ENCODE data around the gene PRR30. TPM values are rescaled to one million over a fixed set of nuclear protein-coding genes. Genes with fewer than 3 reads are reported as not detected.
"Not testable (repeated sequence)": the region's sequence is repeated elsewhere in the genome, so short reads cannot be mapped to it uniquely, and the experiment has no call there.

PRR30 gene
- polyA plus RNA-seq, 1 donor = not detected

GRCh38 chr2:27117995-27118524 is 21.1 kb downstream of the PRR30 start:
- no peak overlapping the region for H3K27ac ChIP-seq (ENCODE audit: low read length)

GRCh38 chr2:27115519-27115918 is 23.7 kb downstream of the PRR30 start:
- H3K4me1 ChIP-seq (ENCODE audit: control insufficient read depth, insufficient read depth, low read length) = peaks cover 6% of the 10 kb centered on the region
- no peak overlapping the region for H3K4me3 ChIP-seq (ENCODE audit: low read length)
- H3K27me3 ChIP-seq (ENCODE audit: control insufficient read depth, insufficient read depth, low read length) = peaks cover 15% of the 10 kb centered on the region
- no peak overlapping the region for H3K27ac ChIP-seq (ENCODE audit: low read length)
- no peaks in the 10 kb centered on the region for H3K9me3 ChIP-seq (ENCODE audit: control insufficient read depth, low read depth, low read length)
- WGBS (ENCODE audit: insufficient coverage, low lambda C conversion rate) = no CpG with 5 or more reads among the region's 2 CpGs
- DNase-seq = no peak
- no peaks in the 10 kb centered on the region for H3K36me3 ChIP-seq (ENCODE audit: control insufficient read depth, insufficient read depth, low read length)

More at GRCh38 chr2:27117995-27118524, 21.1 kb downstream of the PRR30 start:
- peaks cover 7% of the 10 kb centered on the region for H3K4me1 ChIP-seq (ENCODE audit: control insufficient read depth, insufficient read depth, low read length)
- H3K9me3 ChIP-seq (ENCODE audit: control insufficient read depth, low read depth, low read length) = no peaks in the 10 kb centered on the region
- WGBS (ENCODE audit: insufficient coverage, low lambda C conversion rate) = no CpG with 5 or more reads among the region's 14 CpGs
- peak overlapping the region; percentile 31 for H3K4me3 ChIP-seq (ENCODE audit: low read length)
- DNase-seq = no peak
- H3K36me3 ChIP-seq (ENCODE audit: control insufficient read depth, insufficient read depth, low read length) = no peaks in the 10 kb centered on the region
- H3K27me3 ChIP-seq (ENCODE audit: control insufficient read depth, insufficient read depth, low read length) = peaks cover 26% of the 10 kb centered on the region

- H3K36me3 ChIP-seq (ENCODE audit: control insufficient read depth, insufficient read depth, low read length); H3K4me3 ChIP-seq (ENCODE audit: low read length); H3K27me3 ChIP-seq (ENCODE audit: control insufficient read depth, insufficient read depth, low read length); H3K4me1 ChIP-seq (ENCODE audit: control insufficient read depth, insufficient read depth, low read length); H3K27ac ChIP-seq (ENCODE audit: low read length); H3K9me3 ChIP-seq (ENCODE audit: control insufficient read depth, low read depth, low read length); DNase-seq: not testable (repeated sequence)
- no CpG with 5 or more reads among the region's 49 CpGs for WGBS (ENCODE audit: insufficient coverage, low lambda C conversion rate)
These were observed 27.7 kb downstream of the PRR30 start for GRCh38 chr2:27111392-27112078.

GRCh38 chr2:27110603-27111352 is 28.4 kb downstream of the PRR30 start:
- not testable (repeated sequence) for H3K36me3 ChIP-seq (ENCODE audit: control insufficient read depth, insufficient read depth, low read length); H3K27me3 ChIP-seq (ENCODE audit: control insufficient read depth, insufficient read depth, low read length); DNase-seq; H3K9me3 ChIP-seq (ENCODE audit: control insufficient read depth, low read depth, low read length); H3K27ac ChIP-seq (ENCODE audit: low read length); H3K4me1 ChIP-seq (ENCODE audit: control insufficient read depth, insufficient read depth, low read length); H3K4me3 ChIP-seq (ENCODE audit: low read length)
- no CpG with 5 or more reads among the region's 24 CpGs for WGBS (ENCODE audit: insufficient coverage, low lambda C conversion rate)

- H3K4me1 ChIP-seq (ENCODE audit: control insufficient read depth, insufficient read depth, low read length) = no peaks in the 10 kb centered on the region
- DNase-seq = no peak
- no peaks in the 10 kb centered on the region for H3K9me3 ChIP-seq (ENCODE audit: control insufficient read depth, low read depth, low read length)
- no peaks in the 10 kb centered on the region for H3K36me3 ChIP-seq (ENCODE audit: control insufficient read depth, insufficient read depth, low read length)
- no peaks in the 10 kb centered on the region for H3K27me3 ChIP-seq (ENCODE audit: control insufficient read depth, insufficient read depth, low read length)
- no CpG with 5 or more reads among the region's 3 CpGs for WGBS (ENCODE audit: insufficient coverage, low lambda C conversion rate)
- no peak overlapping the region for H3K4me3 ChIP-seq (ENCODE audit: low read length)
- no peak overlapping the region for H3K27ac ChIP-seq (ENCODE audit: low read length)
These were observed 30.1 kb downstream of the PRR30 start for GRCh38 chr2:27109083-27109482.

GRCh38 chr2:27108221-27108620 is 31.0 kb downstream of the PRR30 start:
- DNase-seq = no peak
- H3K4me3 ChIP-seq (ENCODE audit: low read length) = no peak overlapping the region
- H3K27ac ChIP-seq (ENCODE audit: low read length) = no peak overlapping the region
- H3K9me3 ChIP-seq (ENCODE audit: control insufficient read depth, low read depth, low read length) = no peaks in the 10 kb centered on the region
- H3K36me3 ChIP-seq (ENCODE audit: control insufficient read depth, insufficient read depth, low read length) = no peaks in the 10 kb centered on the region
- no peaks in the 10 kb centered on the region for H3K4me1 ChIP-seq (ENCODE audit: control insufficient read depth, insufficient read depth, low read length)
- WGBS (ENCODE audit: insufficient coverage, low lambda C conversion rate) = 88% methylated on average over 2 of the region's 2 CpGs
- no peaks in the 10 kb centered on the region for H3K27me3 ChIP-seq (ENCODE audit: control insufficient read depth, insufficient read depth, low read length)

GRCh38 chr2:27105981-27106380 is 33.2 kb downstream of the PRR30 start:
- Histone ChIP-seq H3K27ac (ENCODE audit: low read length) (no peak overlapping the region), H3K27me3 (ENCODE audit: control insufficient read depth, insufficient read depth, low read length) (no peaks in the 10 kb centered on the region), H3K36me3 (ENCODE audit: control insufficient read depth, insufficient read depth, low read length) (peaks cover 2% of the 10 kb centered on the region), H3K4me3 (ENCODE audit: low read length) (no peak overlapping the region), H3K4me1 (ENCODE audit: control insufficient read depth, insufficient read depth, low read length) (no peaks in the 10 kb centered on the region), H3K9me3 (ENCODE audit: control insufficient read depth, low read depth, low read length) (no peaks in the 10 kb centered on the region)
- DNase-seq = no peak
- WGBS (ENCODE audit: insufficient coverage, low lambda C conversion rate) = 83% methylated on average over 2 of the region's 3 CpGs

- no peak overlapping the region for H3K4me3 ChIP-seq (ENCODE audit: low read length)
- H3K4me1 ChIP-seq (ENCODE audit: control insufficient read depth, insufficient read depth, low read length) = no peaks in the 10 kb centered on the region
- WGBS (ENCODE audit: insufficient coverage, low lambda C conversion rate) = no CpG with 5 or more reads among the region's 5 CpGs
These were observed 36.9 kb downstream of the PRR30 start for GRCh38 chr2:27102329-27102728.

GRCh38 chr2:27100036-27100435 is 39.2 kb downstream of the PRR30 start:
- peaks cover 44% of the 10 kb centered on the region for H3K36me3 ChIP-seq (ENCODE audit: control insufficient read depth, insufficient read depth, low read length)
- no peaks in the 10 kb centered on the region for H3K9me3 ChIP-seq (ENCODE audit: control insufficient read depth, low read depth, low read length)
- no CpG with 5 or more reads among the region's 10 CpGs for WGBS (ENCODE audit: insufficient coverage, low lambda C conversion rate)
- H3K27me3 ChIP-seq (ENCODE audit: control insufficient read depth, insufficient read depth, low read length) = no peaks in the 10 kb centered on the region
- DNase-seq = no peak
- no peak overlapping the region for H3K27ac ChIP-seq (ENCODE audit: low read length)
- peaks cover 18% of the 10 kb centered on the region for H3K4me1 ChIP-seq (ENCODE audit: control insufficient read depth, insufficient read depth, low read length)
- no peak overlapping the region for H3K4me3 ChIP-seq (ENCODE audit: low read length)

More at GRCh38 chr2:27102329-27102728, 36.9 kb downstream of the PRR30 start:
- H3K27ac ChIP-seq (ENCODE audit: low read length) = no peak overlapping the region
- H3K36me3 ChIP-seq (ENCODE audit: control insufficient read depth, insufficient read depth, low read length) = peaks cover 31% of the 10 kb centered on the region
- no peaks in the 10 kb centered on the region for H3K27me3 ChIP-seq (ENCODE audit: control insufficient read depth, insufficient read depth, low read length)
- no peaks in the 10 kb centered on the region for H3K9me3 ChIP-seq (ENCODE audit: control insufficient read depth, low read depth, low read length)
- DNase-seq = peak in 1 of 2 donors; percentile 7

- peaks cover 49% of the 10 kb centered on the region for H3K36me3 ChIP-seq (ENCODE audit: control insufficient read depth, insufficient read depth, low read length)
- no peak overlapping the region for H3K27ac ChIP-seq (ENCODE audit: low read length)
- H3K27me3 ChIP-seq (ENCODE audit: control insufficient read depth, insufficient read depth, low read length) = no peaks in the 10 kb centered on the region
- no peak for DNase-seq
- peaks cover 24% of the 10 kb centered on the region for H3K4me1 ChIP-seq (ENCODE audit: control insufficient read depth, insufficient read depth, low read length)
- H3K4me3 ChIP-seq (ENCODE audit: low read length) = no peak overlapping the region
- WGBS (ENCODE audit: insufficient coverage, low lambda C conversion rate) = no CpG with 5 or more reads among the region's 19 CpGs
- H3K9me3 ChIP-seq (ENCODE audit: control insufficient read depth, low read depth, low read length) = no peaks in the 10 kb centered on the region
These were observed 39.8 kb downstream of the PRR30 start for GRCh38 chr2:27099334-27099955.

All from large intestine (tissue), 3 donors.